GM18951 (cell line): Measurements from ENCODE around the gene ALK.

Source experiments
- POLR2A ChIP-seq: IDR thresholded peaks from 4 replicates; pipeline ENCODE4 v1.6.1; 2011; ENCODE audit warnings: mild to moderate bottlenecking; ENCODE audit not compliant: insufficient read length, insufficient read depth; ENCODE audit errors: extremely low read depth
- in situ Hi-C: fragments of 300-500 bp; cut with MboI; formaldehyde crosslinking; loops from one replicate; pipeline ENCODE4 v1.12.0; 2022; ENCODE audit warnings: low sequenced_read_pairs, mixed read lengths, inconsistent platforms; ENCODE audit not compliant: unreplicated experiment

Gene ALK

GRCh38 chr2:29632018-29632417, 289.4 kb downstream of the ALK start:
- in situ Hi-C loops, result no loop called here
- no peak for TF ChIP-seq POLR2A

- TF ChIP-seq POLR2A, result no peak
- in situ Hi-C loops, result no loop called here
These were observed 291.9 kb downstream of the ALK start for GRCh38 chr2:29629495-29629894.

- in situ Hi-C loops, result no loop called here
- TF ChIP-seq POLR2A, result no peak
These were observed 292.5 kb downstream of the ALK start for GRCh38 chr2:29628862-29629261.

GRCh38 chr2:29628108-29628745, 293.2 kb downstream of the ALK start:
- no peak for TF ChIP-seq POLR2A
- in situ Hi-C loops, result no loop called here

GRCh38 chr2:29627279-29627711, 294.1 kb downstream of the ALK start:
- TF ChIP-seq POLR2A, result no peak
- in situ Hi-C loops, result no loop called here

DNA sequence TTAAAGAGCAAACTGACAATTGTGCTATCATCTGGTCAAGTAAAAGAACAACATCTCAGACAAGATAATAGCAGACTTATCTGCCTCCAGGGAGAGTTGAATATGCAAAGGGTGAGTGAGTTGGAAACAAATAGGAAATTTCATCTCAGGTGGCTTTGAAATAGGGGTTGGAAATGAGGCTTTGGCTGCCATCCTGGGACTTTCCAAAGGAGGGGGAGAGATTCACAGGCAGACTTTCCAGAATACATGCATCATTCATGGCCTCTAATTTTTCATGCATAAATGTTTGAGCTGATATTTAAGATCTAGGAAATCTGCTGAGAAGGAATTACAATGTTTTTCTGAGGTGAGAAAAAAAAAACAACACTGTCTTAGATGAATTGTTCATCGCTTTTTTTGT, 300.5 kb downstream of the ALK start:
- in situ Hi-C loops, result no loop called here
- no peak for TF ChIP-seq POLR2A

DNA sequence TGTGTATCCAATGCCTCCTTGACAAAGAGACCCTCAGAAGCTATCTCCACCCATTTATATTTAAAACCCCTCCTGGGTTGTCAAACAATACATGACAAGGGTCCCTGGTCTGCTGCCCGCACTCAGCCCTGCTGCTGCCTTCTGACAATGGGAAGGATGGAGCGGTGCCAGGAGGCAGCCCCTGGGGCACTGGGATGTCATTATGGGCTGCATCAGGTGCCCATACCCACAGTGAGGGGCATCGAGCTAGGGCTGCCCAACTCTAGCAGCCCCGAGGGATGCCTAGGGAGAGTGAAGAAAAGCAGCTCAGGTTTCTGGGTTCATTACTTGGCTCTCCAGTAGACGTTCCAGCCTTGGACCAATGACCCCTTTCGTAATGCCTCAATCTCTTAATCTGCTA, 301.7 kb downstream of the ALK start:
- TF ChIP-seq POLR2A, result no peak
- in situ Hi-C loops, result no loop called here

DNA sequence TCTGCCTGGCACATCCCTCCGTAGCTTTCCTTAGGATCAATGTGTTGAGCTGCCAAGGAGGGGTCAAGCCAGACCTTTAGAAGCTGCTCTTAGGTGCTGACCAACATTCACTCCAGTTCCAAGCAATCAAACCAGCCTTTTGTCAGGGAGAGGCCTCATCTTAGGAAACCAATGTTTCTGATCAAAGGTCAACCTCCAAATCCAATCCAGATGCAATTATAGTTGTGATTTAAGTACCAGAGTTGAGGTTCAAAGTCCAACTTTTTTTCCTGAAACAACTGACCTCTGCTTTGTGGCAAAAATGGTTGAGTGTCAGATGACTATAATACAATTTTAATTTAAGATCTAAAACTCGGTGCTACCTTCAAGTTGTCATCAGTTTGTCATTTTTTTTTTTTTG, 303.4 kb downstream of the ALK start:
- no peak for TF ChIP-seq POLR2A
- in situ Hi-C loops, result no loop called here

DNA sequence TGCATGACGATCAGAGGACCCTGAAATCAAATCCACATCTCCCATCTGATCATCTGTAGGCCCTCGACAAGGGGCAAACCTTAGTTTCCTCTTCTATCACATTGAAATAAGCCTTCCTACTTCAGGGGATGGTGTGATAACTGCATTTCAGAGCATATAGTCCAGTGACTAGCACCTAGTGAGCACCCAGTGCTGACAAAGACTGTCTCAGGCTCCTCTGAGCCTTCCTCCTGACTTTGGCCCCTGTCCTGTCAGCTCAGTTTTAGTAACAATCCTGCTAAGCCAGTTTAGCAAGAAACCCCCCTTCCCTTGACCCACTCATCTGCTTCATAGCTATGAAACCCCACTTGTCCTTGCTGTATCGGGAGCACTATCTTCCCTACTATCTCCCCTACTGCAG, 304.0 kb downstream of the ALK start:
- in situ Hi-C loops, result no loop called here
- no peak for TF ChIP-seq POLR2A

- TF ChIP-seq POLR2A, result no peak
- in situ Hi-C loops, result no loop called here
These were observed 304.8 kb downstream of the ALK start for GRCh38 chr2:29616569-29616968.

GRCh38 chr2:29615841-29616240, 305.5 kb downstream of the ALK start:
- in situ Hi-C loops, result no loop called here
- TF ChIP-seq POLR2A, result no peak

- in situ Hi-C loops, result no loop called here
- TF ChIP-seq POLR2A, result no peak
These were observed 306.2 kb downstream of the ALK start for GRCh38 chr2:29615183-29615582.

DNA sequence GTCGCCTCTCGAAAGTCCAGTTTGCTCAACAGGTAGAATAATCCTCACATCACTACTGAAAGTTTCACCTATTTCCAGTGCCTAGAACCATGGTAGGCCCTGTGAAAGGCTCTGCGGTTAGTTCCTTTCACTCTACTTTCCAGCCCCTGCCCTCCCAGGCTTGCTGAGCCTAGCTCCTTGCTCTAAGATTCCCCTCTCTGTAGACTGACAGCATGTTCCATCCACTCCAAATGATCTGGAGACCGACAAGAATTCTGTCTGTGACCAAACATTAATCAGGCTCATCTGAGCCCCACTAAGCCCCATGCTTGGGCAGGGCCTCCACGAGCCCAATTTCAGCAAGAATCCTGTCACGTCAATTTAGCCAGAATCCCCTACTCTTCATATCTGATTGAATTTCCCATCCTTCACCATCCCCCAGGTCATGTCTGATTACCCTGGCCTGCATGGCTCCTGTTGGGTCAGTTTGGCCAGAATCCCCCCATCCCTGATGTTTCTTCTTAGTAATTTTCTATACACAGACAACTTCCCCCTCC, 307.0 kb downstream of the ALK start:
- in situ Hi-C loops, result no loop called here
- TF ChIP-seq POLR2A, result no peak

GRCh38 chr2:29613792-29614266, 307.6 kb downstream of the ALK start:
- in situ Hi-C loops, result no loop called here
- no peak for TF ChIP-seq POLR2A
